Coronary artery (tissue), 2 donors: ENCODE data around the gene IL19.
"Not testable (repeated sequence)": the region's sequence is repeated elsewhere in the genome, so short reads cannot be mapped to it uniquely, and the experiment has no call there.

ENCODE experiments used
- DNase-seq: peaks from one replicate; pipeline ENCODE4 v3.0.0-alpha.2; 2017; ENCODE audit warnings: low spot score
- H3K27ac ChIP-seq, 2 donors: fragments of 200-600 bp; sonication (generic); one replicate each; pipeline ENCODE4 v1.5.1; 2016 to 2019
- H3K4me3 ChIP-seq: fragments of 200-600 bp; sonication (generic); 2 replicates; pipeline ENCODE4 v1.5.1; 2016; ENCODE audit warnings: mild to moderate bottlenecking, moderate library complexity
- CTCF ChIP-seq: fragments of 200-600 bp; sonication (generic); IDR thresholded peaks from one replicate; pipeline ENCODE4 v1.5.1; 2019; ENCODE audit warnings: antibody characterized with exemption

IL19 gene

GRCh38 chr1:206847337-206847834, 76.8 kb downstream of the IL19 start:
- no peak for TF ChIP-seq CTCF
- Histone ChIP-seq H3K27ac (no peak overlapping the region), H3K4me3 (no peak overlapping the region)
- DNase-seq = no peak

- DNase-seq = no peak
- TF ChIP-seq CTCF = no peak
- Histone ChIP-seq H3K27ac (no peak overlapping the region), H3K4me3 (no peak overlapping the region)
Observed at GRCh38 chr1:206847946-206848345, 77.4 kb downstream of the IL19 start.

GRCh38 chr1:206850401-206850800, 79.8 kb downstream of the IL19 start:
- no peak for DNase-seq
- no peak for TF ChIP-seq CTCF
- no peak overlapping the region for H3K4me3 ChIP-seq
- no peak overlapping the region for H3K27ac ChIP-seq

GRCh38 chr1:206851341-206852010, 80.9 kb downstream of the IL19 start:
- Histone ChIP-seq H3K4me3 (no peak overlapping the region), H3K27ac (no peak overlapping the region)
- no peak for DNase-seq
- no peak for TF ChIP-seq CTCF

- not testable (repeated sequence) for H3K27ac ChIP-seq, H3K4me3 ChIP-seq, DNase-seq
Observed at GRCh38 chr1:206852662-206853061, 82.1 kb downstream of the IL19 start.

GRCh38 chr1:206853696-206854095, 83.1 kb downstream of the IL19 start:
- H3K27ac ChIP-seq, H3K4me3 ChIP-seq, DNase-seq: not testable (repeated sequence)

- H3K4me3 ChIP-seq = no peak overlapping the region
- no peak overlapping the region for H3K27ac ChIP-seq
- TF ChIP-seq CTCF = no peak
- no peak for DNase-seq
Observed at GRCh38 chr1:206854401-206855129, 84.0 kb downstream of the IL19 start.

- H3K4me3 ChIP-seq = no peak overlapping the region
- TF ChIP-seq CTCF = no peak
- no peak overlapping the region for H3K27ac ChIP-seq
- no peak for DNase-seq
Observed at GRCh38 chr1:206855859-206856258, 85.3 kb downstream of the IL19 start.
